DLD1 (cell line): ENCODE results near the gene PXMP2.
"Not testable (repeated sequence)": the region's sequence is repeated elsewhere in the genome, so short reads cannot be mapped to it uniquely, and the experiment has no call there.

Experiments used
- in situ Hi-C: cut with HindIII; loops from 2 replicates; pipeline ENCODE4 v1.10.0; 2017; ENCODE audit warnings: low sequenced_read_pairs

Gene PXMP2

DNA sequence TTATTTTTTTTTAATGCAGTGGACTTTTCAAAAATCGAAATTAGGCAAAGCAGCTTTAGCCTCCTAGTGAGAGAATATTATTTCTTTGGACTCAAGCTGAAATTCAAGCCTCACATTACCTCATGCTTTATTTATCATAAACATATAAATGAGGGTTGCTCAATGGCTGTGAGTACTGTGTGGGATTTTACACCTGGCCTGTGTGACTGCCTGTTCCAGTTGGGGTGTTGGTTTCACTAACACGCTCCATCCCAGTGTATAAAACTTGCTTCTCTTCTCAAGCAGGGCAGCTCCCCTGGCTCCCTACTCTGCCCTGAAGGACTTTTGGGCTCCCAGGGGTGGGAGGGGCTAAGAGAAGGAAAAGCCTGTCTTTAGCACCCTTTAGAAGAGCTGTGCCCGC is 59.2 kb downstream of the PXMP2 start:
- in situ Hi-C loops = loop anchor here (10.0 kb wide), 1 partner anchor 68 kb away; no protein-coding TSS in a partner anchor

DNA sequence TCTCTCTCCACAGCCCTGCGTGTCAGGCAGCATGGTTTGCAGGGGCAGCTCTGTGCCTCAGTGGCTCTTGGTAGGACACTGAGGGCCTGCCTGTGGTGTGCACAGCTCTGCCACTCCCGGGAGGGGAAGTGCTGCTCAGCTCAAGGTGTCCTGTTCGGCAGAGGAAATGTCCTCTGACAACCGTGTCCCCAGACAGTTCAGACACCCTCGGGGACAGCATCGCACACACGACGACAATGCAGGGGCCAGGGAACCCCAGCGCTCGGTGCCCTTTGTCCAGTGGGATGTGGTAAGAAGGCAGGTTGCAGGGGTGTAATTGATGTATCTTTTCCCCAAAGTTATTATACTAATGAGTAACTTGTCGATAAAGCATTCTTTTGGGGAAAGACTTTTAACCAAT is 60.0 kb downstream of the PXMP2 start:
- in situ Hi-C loops = loop anchor here (10.0 kb wide), 1 partner anchor 67 kb away; no protein-coding TSS in a partner anchor

DNA sequence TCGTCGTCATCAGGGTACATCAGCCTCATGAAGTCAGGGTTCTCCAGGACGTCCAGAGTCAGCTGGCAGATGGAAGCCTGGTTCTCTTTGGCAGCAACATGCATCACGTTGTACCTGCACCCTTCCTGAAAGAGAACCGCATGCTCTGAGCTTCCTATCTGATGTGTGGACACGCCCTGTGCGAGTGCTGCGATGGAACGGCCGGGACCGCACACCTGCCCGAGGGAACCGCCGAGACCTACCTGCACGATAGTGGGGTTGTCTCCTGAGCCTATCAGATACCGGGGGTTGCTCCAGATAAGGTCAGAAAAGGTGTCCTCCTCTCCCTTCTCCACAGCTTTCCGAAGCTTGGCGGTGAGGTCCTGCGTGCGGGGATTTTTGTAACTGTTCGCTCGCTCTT is 60.5 kb downstream of the PXMP2 start:
- in situ Hi-C loops = loop anchor here (10.0 kb wide), 1 partner anchor 67 kb away; no protein-coding TSS in a partner anchor

DNA sequence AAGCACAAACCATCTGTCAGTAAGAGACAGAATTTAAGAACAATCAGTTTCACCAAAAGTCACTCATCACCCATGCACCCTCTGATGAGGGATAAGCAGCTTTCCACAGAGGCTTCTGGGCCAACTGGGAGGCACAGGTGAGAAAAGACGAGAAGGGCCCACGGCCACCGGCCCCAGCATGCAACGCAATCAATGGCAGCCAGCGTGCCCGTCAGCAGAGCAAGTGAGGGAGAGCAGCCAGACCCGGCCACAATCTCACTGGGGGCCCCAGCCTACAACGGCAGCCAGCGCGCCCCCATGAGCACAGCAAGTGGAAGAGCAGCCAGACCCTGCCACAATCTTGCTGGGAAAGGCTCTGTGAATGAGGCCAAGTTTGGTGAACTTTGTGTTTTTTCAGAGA is 60.9 kb downstream of the PXMP2 start:
- in situ Hi-C loops = loop anchor here (10.0 kb wide), 1 partner anchor 66 kb away; no protein-coding TSS in a partner anchor

DNA sequence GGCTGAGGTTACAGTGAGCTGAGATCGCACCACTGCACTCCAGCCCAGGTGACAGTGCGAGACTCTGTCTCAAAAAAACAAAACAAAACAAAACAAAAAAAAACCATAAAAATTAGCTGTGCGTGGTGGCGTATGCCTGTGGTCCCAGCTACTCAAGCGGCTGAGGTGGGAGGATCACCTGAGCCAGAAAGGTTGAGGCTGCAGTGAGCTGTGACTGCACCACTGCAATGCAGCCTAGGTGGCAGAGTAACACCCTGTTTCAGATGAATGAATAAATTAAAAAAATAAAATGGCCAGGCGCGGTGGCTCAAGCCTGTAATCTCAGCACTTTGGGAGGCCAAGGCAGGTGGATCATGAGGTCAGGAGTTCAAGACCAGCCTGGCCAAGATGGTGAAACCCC is 66.3 kb downstream of the PXMP2 start:
- in situ Hi-C loops = not testable (repeated sequence)

DNA sequence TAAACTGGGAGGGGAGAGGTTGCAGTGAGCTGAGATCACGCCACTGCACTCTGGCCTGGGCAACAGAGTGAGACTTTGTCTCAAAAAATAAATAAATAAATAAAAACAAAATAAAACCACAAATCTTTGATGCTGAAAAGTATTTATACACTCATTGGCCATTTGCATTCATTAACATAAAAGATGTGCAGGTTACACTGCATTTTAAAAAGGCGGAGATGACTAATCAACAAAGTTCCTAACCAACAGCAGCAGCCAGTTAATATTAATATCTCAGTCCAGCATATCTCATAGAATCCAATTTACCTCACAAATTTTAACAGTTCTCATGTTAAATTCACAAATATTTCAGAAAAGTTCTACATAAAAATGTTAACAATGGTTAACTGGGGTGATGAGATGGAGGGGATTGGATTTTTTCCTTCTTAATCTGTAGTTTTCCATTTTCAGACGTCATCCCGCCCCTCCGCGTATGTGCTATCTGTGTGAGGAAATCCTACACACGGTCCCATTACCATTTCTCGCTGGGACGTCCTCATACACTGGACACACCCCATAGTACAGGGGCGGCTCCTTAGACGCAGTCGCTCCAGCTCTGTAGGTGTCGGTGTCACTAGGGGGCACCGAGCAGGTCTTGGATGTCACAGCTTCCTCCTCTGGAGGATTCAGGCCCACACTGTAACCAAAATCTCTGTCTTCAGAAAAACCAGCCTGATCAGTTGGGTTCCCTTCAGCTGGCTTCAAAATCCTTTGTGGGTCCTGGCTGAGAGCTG is 67.0 kb downstream of the PXMP2 start:
- in situ Hi-C loops = no loop called here
